Loucy (cell line): ENCODE data around the gene TNFAIP3.

Experiments
- H2AFZ ChIP-seq: fragments of 200-600 bp; sonication (generic); 2 replicates; pipeline ENCODE4 v1.6.0; 2016; ENCODE audit warnings: antibody characterized with exemption, mild to moderate bottlenecking, low read length, moderate library complexity
- H3F3A ChIP-seq: fragments of 200-600 bp; 2 replicates; pipeline ENCODE4 v1.6.0; 2016; ENCODE audit warnings: antibody characterized with exemption, low read depth, mild to moderate bottlenecking
- H3K27me3 ChIP-seq: fragments of 200-600 bp; sonication (generic); 2 replicates; pipeline ENCODE4 v1.6.1; 2014; ENCODE audit warnings: low read length, mild to moderate bottlenecking; ENCODE audit not compliant: insufficient read depth, poor library complexity, severe bottlenecking
- H3K36me3 ChIP-seq: fragments of 200-600 bp; sonication (generic); 2 replicates; pipeline ENCODE4 v1.6.1; 2016; ENCODE audit warnings: low read length; ENCODE audit not compliant: insufficient read depth
- H3K4me1 ChIP-seq: fragments of 200-600 bp; sonication (generic); 2 replicates; pipeline ENCODE4 v1.5.1; 2014; ENCODE audit warnings: low read length, mild to moderate bottlenecking; ENCODE audit not compliant: insufficient read depth, poor library complexity, severe bottlenecking
- H3K4me2 ChIP-seq: fragments of 200-600 bp; sonication (generic); 2 replicates; pipeline ENCODE4 v1.6.0; 2014; ENCODE audit warnings: antibody characterized with exemption, low read length, low read depth, mild to moderate bottlenecking; ENCODE audit not compliant: poor library complexity, severe bottlenecking
- H3K4me3 ChIP-seq: fragments of 200-600 bp; sonication (generic); 2 replicates; pipeline ENCODE4 v1.5.1; 2014; ENCODE audit warnings: low read length, mild to moderate bottlenecking, mixed read lengths; ENCODE audit not compliant: poor library complexity, severe bottlenecking
- H3K79me2 ChIP-seq: fragments of 200-600 bp; sonication (generic); 2 replicates; pipeline ENCODE4 v1.6.1; 2014; ENCODE audit warnings: low read length; ENCODE audit not compliant: insufficient read depth
- H3K9ac ChIP-seq: fragments of 200-600 bp; sonication (generic); 2 replicates; pipeline ENCODE4 v1.6.0; 2014; ENCODE audit warnings: mild to moderate bottlenecking, low read depth, low read length, moderate library complexity; ENCODE audit not compliant: poor library complexity, severe bottlenecking
- H3K9me2 ChIP-seq: fragments of 200-600 bp; sonication (generic); replicated peaks from 2 replicates; pipeline ENCODE4 v1.6.1; 2016; ENCODE audit warnings: low read depth, low read length, mixed read lengths
- H3K9me3 ChIP-seq: fragments of 200-600 bp; sonication (generic); 2 replicates; pipeline ENCODE4 v1.6.1; 2014; ENCODE audit warnings: mild to moderate bottlenecking, antibody characterized with exemption, low read length, low read depth; ENCODE audit not compliant: insufficient read depth
- H4K20me1 ChIP-seq: fragments of 200-600 bp; sonication (generic); 2 replicates; pipeline ENCODE4 v1.6.0; 2014; ENCODE audit warnings: antibody characterized with exemption, low read length, mild to moderate bottlenecking; ENCODE audit not compliant: insufficient read depth, poor library complexity, severe bottlenecking
- EZH2phosphoT487 ChIP-seq: fragments of 200-600 bp; IDR thresholded peaks from 2 replicates; pipeline ENCODE4 v1.6.1; 2018; ENCODE audit warnings: antibody characterized with exemption, mild to moderate bottlenecking, moderate library complexity, borderline replicate concordance
- TF ChIP-seq, protein P1 (sequence below): fragments of 200-600 bp; sonication (generic); conservative IDR thresholded peaks from 2 replicates; pipeline ENCODE4 v1.5.1; 2014; ENCODE audit warnings: mild to moderate bottlenecking, antibody characterized with exemption, low read length

The TNFAIP3 gene

DNA sequence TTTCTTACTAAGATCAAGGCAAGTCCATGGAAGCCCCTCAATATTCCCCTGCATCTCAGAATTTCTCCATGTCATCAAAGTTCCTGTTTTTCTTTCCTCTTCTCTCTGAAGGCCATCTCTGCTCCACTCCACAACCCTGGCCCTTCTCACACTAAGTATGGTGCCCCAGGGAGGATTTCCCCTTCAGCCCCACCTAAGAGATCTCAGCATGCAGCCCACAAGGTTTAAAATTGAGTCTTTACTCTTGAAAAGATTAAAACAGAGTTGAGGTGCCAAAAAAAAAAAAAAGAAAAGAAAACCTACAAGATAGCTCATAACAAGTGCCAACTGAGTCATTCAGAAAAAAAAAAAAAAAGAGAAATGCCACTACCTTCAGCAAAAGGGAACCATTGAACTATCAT is 36.5 kb upstream of the TNFAIP3 start:
- Histone ChIP-seq H2AFZ (no peak overlapping the region), H3F3A (no peaks in the 10 kb centered on the region)

DNA sequence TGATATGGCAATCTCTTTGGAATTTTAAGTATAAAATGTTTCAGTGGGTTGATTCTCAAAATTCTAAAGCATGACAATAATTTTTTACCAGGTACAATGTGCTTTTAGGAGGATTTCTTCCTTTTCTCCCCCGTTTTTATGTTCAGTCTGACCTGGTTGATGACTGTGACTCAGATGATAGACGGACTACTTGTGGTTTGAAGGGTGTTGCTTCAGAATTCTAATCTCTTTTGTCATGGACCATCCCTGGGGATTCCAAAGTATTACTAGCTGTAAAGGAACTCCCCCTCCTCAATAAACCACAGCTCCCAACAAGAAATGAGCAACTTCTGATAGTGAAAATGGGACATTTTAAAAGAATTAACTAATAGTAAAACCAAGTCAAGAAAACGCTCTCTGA is 34.9 kb upstream of the TNFAIP3 start:
- no peak overlapping the region for H2AFZ ChIP-seq
- no peak for TF ChIP-seq EZH2phosphoT487
- TF ChIP-seq, protein P1, sequence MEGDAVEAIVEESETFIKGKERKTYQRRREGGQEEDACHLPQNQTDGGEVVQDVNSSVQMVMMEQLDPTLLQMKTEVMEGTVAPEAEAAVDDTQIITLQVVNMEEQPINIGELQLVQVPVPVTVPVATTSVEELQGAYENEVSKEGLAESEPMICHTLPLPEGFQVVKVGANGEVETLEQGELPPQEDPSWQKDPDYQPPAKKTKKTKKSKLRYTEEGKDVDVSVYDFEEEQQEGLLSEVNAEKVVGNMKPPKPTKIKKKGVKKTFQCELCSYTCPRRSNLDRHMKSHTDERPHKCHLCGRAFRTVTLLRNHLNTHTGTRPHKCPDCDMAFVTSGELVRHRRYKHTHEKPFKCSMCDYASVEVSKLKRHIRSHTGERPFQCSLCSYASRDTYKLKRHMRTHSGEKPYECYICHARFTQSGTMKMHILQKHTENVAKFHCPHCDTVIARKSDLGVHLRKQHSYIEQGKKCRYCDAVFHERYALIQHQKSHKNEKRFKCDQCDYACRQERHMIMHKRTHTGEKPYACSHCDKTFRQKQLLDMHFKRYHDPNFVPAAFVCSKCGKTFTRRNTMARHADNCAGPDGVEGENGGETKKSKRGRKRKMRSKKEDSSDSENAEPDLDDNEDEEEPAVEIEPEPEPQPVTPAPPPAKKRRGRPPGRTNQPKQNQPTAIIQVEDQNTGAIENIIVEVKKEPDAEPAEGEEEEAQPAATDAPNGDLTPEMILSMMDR: no peak

More for the DNA sequence above, 36.5 kb upstream of the TNFAIP3 start:
- no peak overlapping the region for H3K9ac ChIP-seq
- H3K4me2 ChIP-seq: no peak overlapping the region
- no peaks in the 10 kb centered on the region for H4K20me1 ChIP-seq
- no peaks in the 10 kb centered on the region for H3K36me3 ChIP-seq
- no peaks in the 10 kb centered on the region for H3K9me2 ChIP-seq
- H3K4me3 ChIP-seq: no peak overlapping the region
- peaks cover 33% of the 10 kb centered on the region for H3K4me1 ChIP-seq
- no peaks in the 10 kb centered on the region for H3K27me3 ChIP-seq
- H3K79me2 ChIP-seq: no peaks in the 10 kb centered on the region
- TF ChIP-seq, protein P1: no peak
- TF ChIP-seq EZH2phosphoT487: no peak
- no peaks in the 10 kb centered on the region for H3K9me3 ChIP-seq

DNA sequence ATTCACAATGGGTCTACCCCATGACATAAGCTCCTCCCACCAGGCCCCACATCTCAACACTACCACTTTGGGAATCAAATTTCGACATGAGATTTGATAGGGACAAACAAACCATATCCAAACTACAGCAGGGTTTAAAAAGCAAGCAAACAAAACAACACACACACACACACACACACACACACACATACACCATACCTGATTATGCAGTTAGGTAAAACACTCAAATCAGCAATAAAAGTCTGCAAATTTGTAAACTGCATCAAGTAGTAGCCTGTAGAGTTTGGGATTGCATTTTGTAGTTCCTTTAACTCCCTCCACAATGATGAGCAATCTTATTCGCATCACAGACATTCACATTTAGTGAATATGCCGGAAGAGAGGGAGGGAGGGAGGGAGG is 32.6 kb upstream of the TNFAIP3 start:
- Histone ChIP-seq H3K9me2 (no peaks in the 10 kb centered on the region), H3F3A (no peaks in the 10 kb centered on the region), H3K4me1 (peaks cover 16% of the 10 kb centered on the region), H2AFZ (no peak overlapping the region), H3K27me3 (no peaks in the 10 kb centered on the region), H3K4me2 (no peak overlapping the region), H4K20me1 (no peaks in the 10 kb centered on the region), H3K9me3 (no peaks in the 10 kb centered on the region; the same call in 1 of the 2 replicates), H3K79me2 (no peaks in the 10 kb centered on the region), H3K4me3 (no peak overlapping the region), H3K36me3 (no peaks in the 10 kb centered on the region), H3K9ac (no peak overlapping the region)
- TF ChIP-seq, protein P1: no peak
- no peak for TF ChIP-seq EZH2phosphoT487

More for the DNA sequence above, 34.9 kb upstream of the TNFAIP3 start:
- H3K9me3 ChIP-seq: no peaks in the 10 kb centered on the region
- H3K4me2 ChIP-seq: no peak overlapping the region
- no peak overlapping the region for H3K4me3 ChIP-seq
- no peaks in the 10 kb centered on the region for H3F3A ChIP-seq
- no peaks in the 10 kb centered on the region for H3K27me3 ChIP-seq
- no peaks in the 10 kb centered on the region for H3K79me2 ChIP-seq
- no peaks in the 10 kb centered on the region for H4K20me1 ChIP-seq
- H3K36me3 ChIP-seq: no peaks in the 10 kb centered on the region
- peaks cover 34% of the 10 kb centered on the region for H3K4me1 ChIP-seq
- no peak overlapping the region for H3K9ac ChIP-seq
- no peaks in the 10 kb centered on the region for H3K9me2 ChIP-seq
